ENCODE measurements around the gene C2CD2L. TPM values are rescaled to one million over a fixed set of nuclear protein-coding genes. Genes with fewer than 3 reads are reported as not detected.
A peak's percentile ranks its signal among the peaks of the same experiment; 100 is the strongest.

The C2CD2L gene
- total RNA-seq, 1 experiment from 2014 or later, result 7.8 TPM

GRCh38 chr11:119118227-119118626, 11.1 kb downstream of the C2CD2L start:
- Mint-ChIP-seq H3K4me3 (ENCODE audit: low read depth, unreplicated experiment) (no peak overlapping the region), H3K36me3 (ENCODE audit: insufficient read depth, unreplicated experiment) (peaks cover 32% of the 10 kb centered on the region), H3K27ac (ENCODE audit: unreplicated experiment) (no peak overlapping the region), H3K4me1 (ENCODE audit: low read depth, unreplicated experiment) (peaks cover 24% of the 10 kb centered on the region), H3K9me3 (ENCODE audit: low read depth, unreplicated experiment) (no peaks in the 10 kb centered on the region), H3K27me3 (ENCODE audit: unreplicated experiment) (no peaks in the 10 kb centered on the region)
- no peak for TF ChIP-seq CTCF (IDR thresholded peaks at IDR 0.05; ENCODE audit: unreplicated experiment)
- BruUV-seq (replicated peaks), result no TSS peak
- intact Hi-C loops (cut with micrococcal nuclease; ENCODE audit: unreplicated experiment), result no loop called here
- DNase-seq, result no peak
- CTCF ChIA-PET, result interaction anchor here (0.9 kb wide), 1 partner anchor 88 kb away, joined by 5 read pairs; the partner anchor contains the start of gene CBL

- DNase-seq, result no peak
- H3K9me3 Mint-ChIP-seq (ENCODE audit: low read depth, unreplicated experiment), result no peaks in the 10 kb centered on the region
- CTCF ChIA-PET, result interaction anchor here (0.9 kb wide), 1 partner anchor 87 kb away, joined by 5 read pairs; the partner anchor contains the start of gene CBL
- H3K27me3 Mint-ChIP-seq (ENCODE audit: unreplicated experiment), result no peaks in the 10 kb centered on the region
- H3K4me1 Mint-ChIP-seq (ENCODE audit: low read depth, unreplicated experiment), result peaks cover 24% of the 10 kb centered on the region
- H3K27ac Mint-ChIP-seq (ENCODE audit: unreplicated experiment), result no peak overlapping the region
- peaks cover 33% of the 10 kb centered on the region for H3K36me3 Mint-ChIP-seq (ENCODE audit: insufficient read depth, unreplicated experiment)
- H3K4me3 Mint-ChIP-seq (ENCODE audit: low read depth, unreplicated experiment), result no peak overlapping the region
- no TSS peak for BruUV-seq (replicated peaks)
- no peak for TF ChIP-seq CTCF (IDR thresholded peaks at IDR 0.05; ENCODE audit: unreplicated experiment)
- intact Hi-C loops (cut with micrococcal nuclease; ENCODE audit: unreplicated experiment), result no loop called here
Measured at GRCh38 chr11:119118946-119119345, 11.8 kb downstream of the C2CD2L start.

GRCh38 chr11:119120639-119121007, 13.5 kb downstream of the C2CD2L start:
- intact Hi-C loops (cut with micrococcal nuclease; ENCODE audit: unreplicated experiment), result no loop called here
- H3K36me3 Mint-ChIP-seq (ENCODE audit: insufficient read depth, unreplicated experiment), result peaks cover 38% of the 10 kb centered on the region
- no peak for TF ChIP-seq CTCF (IDR thresholded peaks at IDR 0.05; ENCODE audit: unreplicated experiment)
- peak overlapping the region; percentile 89 for H3K27ac Mint-ChIP-seq (ENCODE audit: unreplicated experiment)
- H3K4me1 Mint-ChIP-seq (ENCODE audit: low read depth, unreplicated experiment), result peaks cover 24% of the 10 kb centered on the region
- H3K9me3 Mint-ChIP-seq (ENCODE audit: low read depth, unreplicated experiment), result no peaks in the 10 kb centered on the region
- H3K27me3 Mint-ChIP-seq (ENCODE audit: unreplicated experiment), result no peaks in the 10 kb centered on the region
- H3K4me3 Mint-ChIP-seq (ENCODE audit: low read depth, unreplicated experiment), result peak overlapping the region; percentile 93
- no peak for DNase-seq
- TSS peak; percentile 79 for BruUV-seq (replicated peaks)
- CTCF ChIA-PET, result no interaction called here

- Mint-ChIP-seq H3K27ac (ENCODE audit: unreplicated experiment) (peak within 1 kb of the TSS; percentile 89), H3K9me3 (ENCODE audit: low read depth, unreplicated experiment) (no peaks in the 10 kb centered on the region), H3K4me3 (ENCODE audit: low read depth, unreplicated experiment) (peak within 1 kb of the TSS; percentile 93), H3K4me1 (ENCODE audit: low read depth, unreplicated experiment) (peaks cover 24% of the 10 kb centered on the region), H3K36me3 (ENCODE audit: insufficient read depth, unreplicated experiment) (peaks cover 38% of the 10 kb centered on the region), H3K27me3 (ENCODE audit: unreplicated experiment) (no peaks in the 10 kb centered on the region)
- BruUV-seq (replicated peaks), result no TSS peak
- peak; percentile 96 for DNase-seq
- intact Hi-C loops (cut with micrococcal nuclease; ENCODE audit: unreplicated experiment), result no loop called here
- no peak for TF ChIP-seq CTCF (IDR thresholded peaks at IDR 0.05; ENCODE audit: unreplicated experiment)
- CTCF ChIA-PET, result interaction anchor here (1.0 kb wide), 1 partner anchor 19 kb away, joined by 7 read pairs; the partner anchor contains the start of gene DPAGT1
Measured at GRCh38 chr11:119121008-119121810, 14.1 kb downstream of the C2CD2L start, which contains the start of gene HINFP. Gene HINFP (plus strand): TSS chr11:119121580. CDS start chr11:119126945, 5,365 bp downstream.
